Epithelial cell of esophagus (primary cell): ENCODE data around the gene ZKSCAN2.

ENCODE experiments used
- DNase-seq: peaks from one replicate; pipeline ENCODE4 v3.0.0; 2010; ENCODE audit warnings: low read depth
- H3K4me3 ChIP-seq: 2 replicates; pipeline ENCODE4 v1.5.1; 2011; ENCODE audit warnings: mild to moderate bottlenecking, low read length, control low read depth
- TF ChIP-seq, protein P1 (sequence below): IDR thresholded peaks from 2 replicates; pipeline ENCODE4 v1.5.1; 2011; ENCODE audit warnings: low read depth, mild to moderate bottlenecking, low read length, control low read depth, inconsistent platforms; ENCODE audit not compliant: insufficient read depth; ENCODE audit errors: missing control alignments

The ZKSCAN2 gene

DNA sequence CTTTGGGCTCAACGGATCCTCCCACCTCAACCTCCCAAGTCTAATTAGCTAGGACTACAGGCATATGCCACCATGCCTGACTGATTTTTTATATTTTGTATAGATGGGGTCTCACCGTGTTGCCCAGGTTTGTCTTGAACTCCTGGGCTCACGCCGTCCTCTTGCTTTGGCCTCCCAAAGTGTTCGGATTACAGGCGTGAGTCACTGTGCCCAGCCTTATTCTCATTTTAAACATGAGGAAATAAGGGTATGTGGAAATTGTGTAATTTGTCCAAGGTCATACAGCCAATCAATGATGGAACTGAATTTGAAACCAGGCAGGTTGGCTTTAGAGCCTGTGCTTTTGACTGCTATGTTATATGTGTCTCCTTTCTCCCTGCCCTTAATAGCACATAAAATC, 68.3 kb downstream of the ZKSCAN2 start:
- no peak overlapping the region for H3K4me3 ChIP-seq
- no peak for DNase-seq
- TF ChIP-seq, protein P1, sequence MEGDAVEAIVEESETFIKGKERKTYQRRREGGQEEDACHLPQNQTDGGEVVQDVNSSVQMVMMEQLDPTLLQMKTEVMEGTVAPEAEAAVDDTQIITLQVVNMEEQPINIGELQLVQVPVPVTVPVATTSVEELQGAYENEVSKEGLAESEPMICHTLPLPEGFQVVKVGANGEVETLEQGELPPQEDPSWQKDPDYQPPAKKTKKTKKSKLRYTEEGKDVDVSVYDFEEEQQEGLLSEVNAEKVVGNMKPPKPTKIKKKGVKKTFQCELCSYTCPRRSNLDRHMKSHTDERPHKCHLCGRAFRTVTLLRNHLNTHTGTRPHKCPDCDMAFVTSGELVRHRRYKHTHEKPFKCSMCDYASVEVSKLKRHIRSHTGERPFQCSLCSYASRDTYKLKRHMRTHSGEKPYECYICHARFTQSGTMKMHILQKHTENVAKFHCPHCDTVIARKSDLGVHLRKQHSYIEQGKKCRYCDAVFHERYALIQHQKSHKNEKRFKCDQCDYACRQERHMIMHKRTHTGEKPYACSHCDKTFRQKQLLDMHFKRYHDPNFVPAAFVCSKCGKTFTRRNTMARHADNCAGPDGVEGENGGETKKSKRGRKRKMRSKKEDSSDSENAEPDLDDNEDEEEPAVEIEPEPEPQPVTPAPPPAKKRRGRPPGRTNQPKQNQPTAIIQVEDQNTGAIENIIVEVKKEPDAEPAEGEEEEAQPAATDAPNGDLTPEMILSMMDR = no peak

DNA sequence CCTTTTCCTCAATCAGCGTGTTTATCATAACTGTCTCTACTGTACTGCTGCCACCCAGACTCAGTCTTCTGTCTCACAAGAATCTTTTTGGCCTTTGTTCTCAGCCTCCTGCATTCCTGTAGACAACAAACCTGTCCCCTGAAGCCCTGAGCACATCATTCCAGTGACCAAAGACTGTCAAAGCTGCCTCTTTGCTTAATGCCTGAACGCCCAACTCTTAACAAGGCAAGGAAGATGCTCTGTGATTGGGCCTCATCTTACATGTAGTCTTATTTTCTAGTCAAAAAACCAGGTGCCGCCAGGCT, 70.2 kb downstream of the ZKSCAN2 start:
- no peak overlapping the region for H3K4me3 ChIP-seq
- TF ChIP-seq, protein P1 = no peak
- DNase-seq = no peak
